Measurements from ENCODE around the gene ATIC. TPM values are rescaled to one million over a fixed set of nuclear protein-coding genes. Genes with fewer than 3 reads are reported as not detected.

Gene ATIC
- total RNA-seq, 1 donor from 2014 or later: 145 TPM

- no peak for DNase-seq (ENCODE audit: low spot score, unreplicated experiment)
- no peak for TF ChIP-seq CTCF (IDR thresholded peaks at IDR 0.05; ENCODE audit: unreplicated experiment)
- Mint-ChIP-seq H3K9me3 (ENCODE audit: low read depth) (no peaks in the 10 kb centered on the region), H3K27me3 (no peaks in the 10 kb centered on the region), H3K4me3 (ENCODE audit: low read depth) (no peak overlapping the region), H3K27ac (peak overlapping the region; percentile 43), H3K4me1 (ENCODE audit: low read depth) (peaks cover 18% of the 10 kb centered on the region), H3K36me3 (ENCODE audit: insufficient read depth) (peaks cover 46% of the 10 kb centered on the region)
Measured at GRCh38 chr2:215360596-215360995, 48.7 kb downstream of the ATIC start.

GRCh38 chr2:215361211-215361875, 49.5 kb downstream of the ATIC start:
- Mint-ChIP-seq H3K27ac (peak overlapping the region; percentile 71), H3K4me3 (ENCODE audit: low read depth) (no peak overlapping the region), H3K4me1 (ENCODE audit: low read depth) (peaks cover 18% of the 10 kb centered on the region), H3K9me3 (ENCODE audit: low read depth) (no peaks in the 10 kb centered on the region), H3K36me3 (ENCODE audit: insufficient read depth) (peaks cover 46% of the 10 kb centered on the region), H3K27me3 (no peaks in the 10 kb centered on the region)
- no peak for DNase-seq (ENCODE audit: low spot score, unreplicated experiment)
- TF ChIP-seq CTCF (IDR thresholded peaks at IDR 0.05; ENCODE audit: unreplicated experiment): no peak

- H3K27ac Mint-ChIP-seq: peak overlapping the region; percentile 69
- H3K36me3 Mint-ChIP-seq (ENCODE audit: insufficient read depth): peaks cover 46% of the 10 kb centered on the region
- no peak for DNase-seq (ENCODE audit: low spot score, unreplicated experiment)
- TF ChIP-seq CTCF (IDR thresholded peaks at IDR 0.05; ENCODE audit: unreplicated experiment): no peak
- H3K4me3 Mint-ChIP-seq (ENCODE audit: low read depth): no peak overlapping the region
- H3K27me3 Mint-ChIP-seq: no peaks in the 10 kb centered on the region
- no peaks in the 10 kb centered on the region for H3K9me3 Mint-ChIP-seq (ENCODE audit: low read depth)
- H3K4me1 Mint-ChIP-seq (ENCODE audit: low read depth): peaks cover 18% of the 10 kb centered on the region
Measured at GRCh38 chr2:215361876-215362561, 50.2 kb downstream of the ATIC start.

- H3K4me1 Mint-ChIP-seq (ENCODE audit: low read depth): peaks cover 15% of the 10 kb centered on the region
- no peaks in the 10 kb centered on the region for H3K9me3 Mint-ChIP-seq (ENCODE audit: low read depth)
- H3K4me3 Mint-ChIP-seq (ENCODE audit: low read depth): no peak overlapping the region
- peak overlapping the region; percentile 69 for H3K27ac Mint-ChIP-seq
- DNase-seq (ENCODE audit: low spot score, unreplicated experiment): no peak
- TF ChIP-seq CTCF (IDR thresholded peaks at IDR 0.05; ENCODE audit: unreplicated experiment): no peak
- peaks cover 50% of the 10 kb centered on the region for H3K36me3 Mint-ChIP-seq (ENCODE audit: insufficient read depth)
- H3K27me3 Mint-ChIP-seq: no peaks in the 10 kb centered on the region
Measured at GRCh38 chr2:215362562-215362904, 50.7 kb downstream of the ATIC start.

- Mint-ChIP-seq H3K9me3 (ENCODE audit: low read depth) (no peaks in the 10 kb centered on the region), H3K36me3 (ENCODE audit: insufficient read depth) (peaks cover 53% of the 10 kb centered on the region), H3K4me3 (ENCODE audit: low read depth) (no peak overlapping the region), H3K4me1 (ENCODE audit: low read depth) (peaks cover 11% of the 10 kb centered on the region), H3K27me3 (no peaks in the 10 kb centered on the region), H3K27ac (peak overlapping the region; percentile 79)
- TF ChIP-seq CTCF (IDR thresholded peaks at IDR 0.05; ENCODE audit: unreplicated experiment): no peak
- DNase-seq (ENCODE audit: low spot score, unreplicated experiment): no peak
Measured at GRCh38 chr2:215363039-215363438, 51.2 kb downstream of the ATIC start.
